Natural killer cell (primary cell): ENCODE measurements around the gene ZNF669. TPM values are rescaled to one million over a fixed set of nuclear protein-coding genes. Genes with fewer than 3 reads are reported as not detected.

ENCODE experiments used
- ATAC-seq, 3 donors: fragments of 150-1000 bp in 2 of 3; fragments of 200-7000 bp in 1 of 3; cut with Tn5 transposase; 1 replicate in 1 of 3; 2 replicates in 2 of 3; pipeline ENCODE4 v1.10.0; 2021; ENCODE audit warnings: mild to moderate bottlenecking in 2 of 3, moderate library complexity in 2 of 3
- DNase-seq, 2 donors: peaks; one replicate each; pipeline versions ENCODE4 v3.0.0 to v3.0.0-alpha.2; 2013 to 2021; ENCODE audit warnings: mixed read lengths in 1 of 2
- H3K27ac ChIP-seq: one replicate; pipeline ENCODE4 v1.5.1; 2013; ENCODE audit warnings: mild to moderate bottlenecking, low read length
- H3K27me3 ChIP-seq: one replicate; pipeline ENCODE4 v1.6.1; 2013; ENCODE audit warnings: low read length; ENCODE audit not compliant: control insufficient read depth, insufficient read depth
- H3K36me3 ChIP-seq: one replicate; pipeline ENCODE4 v1.6.1; 2013; ENCODE audit warnings: low read length; ENCODE audit not compliant: control insufficient read depth, insufficient read depth
- H3K4me1 ChIP-seq: one replicate; pipeline ENCODE4 v1.6.1; 2013; ENCODE audit warnings: low read length; ENCODE audit not compliant: control insufficient read depth, insufficient read depth
- H3K4me3 ChIP-seq: one replicate; pipeline ENCODE4 v1.5.1; 2013; ENCODE audit warnings: low read length
- H3K9me3 ChIP-seq: one replicate; pipeline ENCODE4 v1.6.1; 2013; ENCODE audit warnings: low read length; ENCODE audit not compliant: control insufficient read depth, insufficient read depth
- H3K27ac Mint-ChIP-seq, 2 donors: one replicate each; pipeline ENCODE4 v1.8.0; 2022; ENCODE audit warnings: mild to moderate bottlenecking in 2 of 2, mixed read lengths in 2 of 2, moderate library complexity in 1 of 2
- H3K27me3 Mint-ChIP-seq, 2 donors: one replicate each; pipeline ENCODE4 v1.8.0; 2022; ENCODE audit warnings: low read depth in 2 of 2, mixed read lengths in 2 of 2
- H3K36me3 Mint-ChIP-seq: one replicate; pipeline ENCODE4 v1.8.0; 2022; ENCODE audit warnings: mixed read lengths
- H3K4me1 Mint-ChIP-seq, 2 donors: one replicate each; pipeline ENCODE4 v1.8.0; 2022; ENCODE audit warnings: mixed read lengths in 2 of 2
- H3K4me3 Mint-ChIP-seq: one replicate; pipeline ENCODE4 v1.8.0; 2022; ENCODE audit warnings: mild to moderate bottlenecking, moderate library complexity, mixed read lengths
- H3K9me3 Mint-ChIP-seq, 2 donors: one replicate each; pipeline ENCODE4 v1.8.0; 2022; ENCODE audit warnings: mixed read lengths in 2 of 2
- WGBS: methylation state at CpG from one replicate; pipeline ENCODE4 v1.1.7; 2013; ENCODE audit warnings: missing lambda C conversion rate; ENCODE audit not compliant: insufficient coverage; 5-methylcytosine and 5-hydroxymethylcytosine counted together
- intact Hi-C: fragments of 100-400 bp; cut with micrococcal nuclease; formaldehyde crosslinking; loops from one replicate; pipeline ENCODE4 v1.14.2; 2022
- total RNA-seq, 4 donors: library from RNA; stranded (reverse); fragments of 120-200 nt in 1 of 4; gene quantifications; one replicate each; pipeline versions ENCODE4 v1.2.3 to v1.2.4, GENCODE V29; 2013 to 2022
- TF ChIP-seq, protein P1 (sequence below): fragments of 200-600 bp; IDR thresholded peaks from one replicate; pipeline ENCODE4 v1.8.0; 2022; ENCODE audit warnings: antibody characterized with exemption

ZNF669 gene
- total RNA-seq, 3 donors from 2014 or later (not counting 1 experiment from before 2014, with no cell fraction given): 16.2 to 18.3 (median 17.0) TPM

- Histone ChIP-seq H3K27me3 (no peaks in the 10 kb centered on the region), H3K4me3 (no peak overlapping the region), H3K36me3 (peaks cover 22% of the 10 kb centered on the region), H3K9me3 (peaks cover 49% of the 10 kb centered on the region), H3K27ac (no peak overlapping the region), H3K4me1 (peaks cover 19% of the 10 kb centered on the region)
- ATAC-seq: no peak
- no peak overlapping the region for H3K4me3 Mint-ChIP-seq
- 100% methylated on average over 4 of the region's 9 CpGs for WGBS
- no peak overlapping the region for H3K27ac Mint-ChIP-seq
- H3K4me1 Mint-ChIP-seq: peaks cover 17 to 18% of the 10 kb centered on the region in 2 donors
- intact Hi-C loops: no loop called here
- TF ChIP-seq, protein P1, sequence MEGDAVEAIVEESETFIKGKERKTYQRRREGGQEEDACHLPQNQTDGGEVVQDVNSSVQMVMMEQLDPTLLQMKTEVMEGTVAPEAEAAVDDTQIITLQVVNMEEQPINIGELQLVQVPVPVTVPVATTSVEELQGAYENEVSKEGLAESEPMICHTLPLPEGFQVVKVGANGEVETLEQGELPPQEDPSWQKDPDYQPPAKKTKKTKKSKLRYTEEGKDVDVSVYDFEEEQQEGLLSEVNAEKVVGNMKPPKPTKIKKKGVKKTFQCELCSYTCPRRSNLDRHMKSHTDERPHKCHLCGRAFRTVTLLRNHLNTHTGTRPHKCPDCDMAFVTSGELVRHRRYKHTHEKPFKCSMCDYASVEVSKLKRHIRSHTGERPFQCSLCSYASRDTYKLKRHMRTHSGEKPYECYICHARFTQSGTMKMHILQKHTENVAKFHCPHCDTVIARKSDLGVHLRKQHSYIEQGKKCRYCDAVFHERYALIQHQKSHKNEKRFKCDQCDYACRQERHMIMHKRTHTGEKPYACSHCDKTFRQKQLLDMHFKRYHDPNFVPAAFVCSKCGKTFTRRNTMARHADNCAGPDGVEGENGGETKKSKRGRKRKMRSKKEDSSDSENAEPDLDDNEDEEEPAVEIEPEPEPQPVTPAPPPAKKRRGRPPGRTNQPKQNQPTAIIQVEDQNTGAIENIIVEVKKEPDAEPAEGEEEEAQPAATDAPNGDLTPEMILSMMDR: no peak
- peaks cover 3 to 6% of the 10 kb centered on the region in 2 donors for H3K27me3 Mint-ChIP-seq
- H3K36me3 Mint-ChIP-seq: peaks cover 48% of the 10 kb centered on the region
- DNase-seq: no peak
- H3K9me3 Mint-ChIP-seq: peaks cover 7 to 13% of the 10 kb centered on the region in 2 donors
Observed at GRCh38 chr1:247100676-247101279, 3.4 kb downstream of the ZNF669 start.

DNA sequence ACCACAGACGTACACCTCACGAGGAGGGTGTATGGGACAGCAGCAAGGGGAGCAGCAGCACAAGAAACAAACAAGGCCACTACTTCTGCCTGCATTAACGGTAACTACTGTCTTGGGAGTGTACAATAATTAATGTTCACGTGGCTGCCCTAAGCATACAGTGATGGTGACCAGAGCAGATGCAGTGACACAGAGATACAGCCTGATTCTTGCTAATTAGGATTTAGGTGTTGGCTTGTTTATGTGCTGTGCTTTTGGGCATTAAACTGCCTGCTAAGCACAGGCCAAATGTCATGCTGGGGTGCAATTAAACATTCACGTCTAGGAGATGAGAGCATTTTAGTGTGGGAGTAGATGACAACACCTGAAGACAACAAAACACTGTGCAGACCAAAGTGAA, 7.2 kb downstream of the ZNF669 start:
- H3K9me3 ChIP-seq: peaks cover 45% of the 10 kb centered on the region
- H3K36me3 ChIP-seq: peaks cover 20% of the 10 kb centered on the region
- H3K36me3 Mint-ChIP-seq: peaks cover 37% of the 10 kb centered on the region
- H3K27ac Mint-ChIP-seq: no peak overlapping the region
- DNase-seq (no peak), ATAC-seq (no peak)
- H3K4me1 ChIP-seq: no peaks in the 10 kb centered on the region
- no peak overlapping the region for H3K4me3 Mint-ChIP-seq
- H3K4me3 ChIP-seq: no peak overlapping the region
- 97% methylated on average over 5 of the region's 5 CpGs for WGBS
- no peaks in the 10 kb centered on the region for H3K27me3 ChIP-seq
- no peak overlapping the region for H3K27ac ChIP-seq
- no peaks in the 10 kb centered on the region for H3K27me3 Mint-ChIP-seq
- intact Hi-C loops: no loop called here
- TF ChIP-seq, protein P1: no peak
- peaks cover 0 to under 1% of the 10 kb centered on the region in 2 donors for H3K4me1 Mint-ChIP-seq
- peaks cover 5 to 9% of the 10 kb centered on the region in 2 donors for H3K9me3 Mint-ChIP-seq

DNA sequence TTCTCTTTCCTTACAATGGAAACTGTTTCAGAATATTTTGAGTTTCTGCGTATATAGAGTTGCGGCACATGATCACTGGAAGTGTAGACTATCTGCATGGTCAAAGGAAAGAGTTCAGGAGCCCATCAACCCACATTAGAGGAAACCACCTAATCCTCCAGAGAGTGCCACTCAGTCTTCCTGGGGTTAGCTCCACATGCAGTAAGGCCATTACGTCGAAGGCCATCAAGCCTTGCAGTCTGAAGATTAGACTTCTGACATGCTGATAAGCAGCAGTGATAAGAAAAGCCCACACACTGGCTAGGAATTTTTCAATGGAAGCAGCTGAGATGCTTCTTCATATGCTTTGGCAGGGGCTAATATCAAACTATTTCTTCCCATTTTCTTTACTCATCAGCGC, 7.6 kb downstream of the ZNF669 start:
- WGBS: over 99% methylated on average over 5 of the region's 5 CpGs
- Mint-ChIP-seq H3K4me1 (no peaks in the 10 kb centered on the region), H3K27me3 (no peaks in the 10 kb centered on the region), H3K4me3 (no peak overlapping the region), H3K36me3 (peaks cover 33% of the 10 kb centered on the region), H3K9me3 (peaks cover 5 to 9% of the 10 kb centered on the region in 2 donors), H3K27ac (no peak overlapping the region)
- no peak overlapping the region for H3K27ac ChIP-seq
- no peak for ATAC-seq
- DNase-seq: no peak
- intact Hi-C loops: no loop called here
- no peak overlapping the region for H3K4me3 ChIP-seq
- H3K4me1 ChIP-seq: no peaks in the 10 kb centered on the region
- H3K36me3 ChIP-seq: peaks cover 16% of the 10 kb centered on the region
- H3K9me3 ChIP-seq: peaks cover 43% of the 10 kb centered on the region
- TF ChIP-seq, protein P1: no peak
- H3K27me3 ChIP-seq: no peaks in the 10 kb centered on the region

- no peak for DNase-seq
- H3K27ac ChIP-seq: no peak overlapping the region
- peaks cover 5 to 9% of the 10 kb centered on the region in 2 donors for H3K9me3 Mint-ChIP-seq
- H3K36me3 Mint-ChIP-seq: peaks cover 29% of the 10 kb centered on the region
- no peak overlapping the region for H3K27ac Mint-ChIP-seq
- H3K36me3 ChIP-seq: peaks cover 11% of the 10 kb centered on the region
- H3K27me3 Mint-ChIP-seq: no peaks in the 10 kb centered on the region
- TF ChIP-seq, protein P1: no peak
- peaks cover 43% of the 10 kb centered on the region for H3K9me3 ChIP-seq
- H3K27me3 ChIP-seq: no peaks in the 10 kb centered on the region
- intact Hi-C loops: no loop called here
- no peaks in the 10 kb centered on the region for H3K4me1 Mint-ChIP-seq
- H3K4me3 Mint-ChIP-seq: no peak overlapping the region
- no peaks in the 10 kb centered on the region for H3K4me1 ChIP-seq
- WGBS: 99% methylated on average over 3 of the region's 3 CpGs
- no peak for ATAC-seq
- no peak overlapping the region for H3K4me3 ChIP-seq
Observed at GRCh38 chr1:247096112-247096511, 8.0 kb downstream of the ZNF669 start.
